ENCODE data around the gene GUCY2C. TPM values are rescaled to one million over a fixed set of nuclear protein-coding genes. Genes with fewer than 3 reads are reported as not detected.
A peak's percentile ranks its signal among the peaks of the same experiment; 100 is the strongest.
"Not testable (repeated sequence)": the region's sequence is repeated elsewhere in the genome, so short reads cannot be mapped to it uniquely, and the experiment has no call there.

The GUCY2C gene
- total RNA-seq, 1 donor: not detected

- DNase-seq (ENCODE audit: low read depth in 2 of 3, low spot score in 2 of 3): no peak
Measured at GRCh38 chr12:14689144-14689543, 7.3 kb downstream of the GUCY2C start.

- not testable (repeated sequence) for DNase-seq (ENCODE audit: low read depth in 2 of 3, low spot score in 2 of 3)
Measured at GRCh38 chr12:14682231-14682630, 14.2 kb downstream of the GUCY2C start.

GRCh38 chr12:14681625-14682024 is 14.8 kb downstream of the GUCY2C start:
- DNase-seq (ENCODE audit: low read depth in 2 of 3, low spot score in 2 of 3): peak in 1 of 3 donors; percentile 14

- peak in 1 of 3 donors; percentile 9 for DNase-seq (ENCODE audit: low read depth in 2 of 3, low spot score in 2 of 3)
Measured at GRCh38 chr12:14681190-14681589, 15.2 kb downstream of the GUCY2C start.

GRCh38 chr12:14678547-14679150 is 17.8 kb downstream of the GUCY2C start:
- no peak for DNase-seq (ENCODE audit: low read depth in 2 of 3, low spot score in 2 of 3)

GRCh38 chr12:14668591-14668990 is 27.8 kb downstream of the GUCY2C start:
- no peak for DNase-seq (ENCODE audit: low read depth in 2 of 3, low spot score in 2 of 3)

GRCh38 chr12:14665354-14666348 is 30.7 kb downstream of the GUCY2C start:
- DNase-seq (ENCODE audit: low read depth in 2 of 3, low spot score in 2 of 3): peak in 1 of 3 donors; percentile 57

GRCh38 chr12:14664434-14665023 is 31.9 kb downstream of the GUCY2C start:
- peak in 2 of 3 donors; percentile 66 to 85 for DNase-seq (ENCODE audit: low read depth in 2 of 3, low spot score in 2 of 3)

- no peak for DNase-seq (ENCODE audit: low read depth in 2 of 3, low spot score in 2 of 3)
Measured at GRCh38 chr12:14663002-14663401, 33.4 kb downstream of the GUCY2C start.

GRCh38 chr12:14656846-14657245 is 39.6 kb downstream of the GUCY2C start:
- no peak for DNase-seq (ENCODE audit: low read depth in 2 of 3, low spot score in 2 of 3)

- DNase-seq (ENCODE audit: low read depth in 2 of 3, low spot score in 2 of 3): no peak
Measured at GRCh38 chr12:14655284-14655683, 41.1 kb downstream of the GUCY2C start.

- no peak for DNase-seq (ENCODE audit: low read depth in 2 of 3, low spot score in 2 of 3)
Measured at GRCh38 chr12:14654842-14655241, 41.6 kb downstream of the GUCY2C start.

GRCh38 chr12:14654416-14654815 is 42.0 kb downstream of the GUCY2C start:
- DNase-seq (ENCODE audit: low read depth in 2 of 3, low spot score in 2 of 3): no peak

GRCh38 chr12:14652483-14652882 is 43.9 kb downstream of the GUCY2C start:
- no peak for DNase-seq (ENCODE audit: low read depth in 2 of 3, low spot score in 2 of 3)

GRCh38 chr12:14651371-14651770 is 45.0 kb downstream of the GUCY2C start:
- DNase-seq (ENCODE audit: low read depth in 2 of 3, low spot score in 2 of 3): no peak

GRCh38 chr12:14650789-14651188 is 45.6 kb downstream of the GUCY2C start:
- DNase-seq (ENCODE audit: low read depth in 2 of 3, low spot score in 2 of 3): no peak

GRCh38 chr12:14647028-14647750 is 49.2 kb downstream of the GUCY2C start:
- DNase-seq (ENCODE audit: low read depth in 2 of 3, low spot score in 2 of 3): no peak

GRCh38 chr12:14643251-14643650 is 53.1 kb downstream of the GUCY2C start:
- peak in 2 of 3 donors; percentile 43 to 74 for DNase-seq (ENCODE audit: low read depth in 2 of 3, low spot score in 2 of 3)

GRCh38 chr12:14638066-14638465 is 58.3 kb downstream of the GUCY2C start:
- no peak for DNase-seq (ENCODE audit: low read depth in 2 of 3, low spot score in 2 of 3)

GRCh38 chr12:14635776-14636175 is 60.6 kb downstream of the GUCY2C start:
- no peak for DNase-seq (ENCODE audit: low read depth in 2 of 3, low spot score in 2 of 3)

- DNase-seq (ENCODE audit: low read depth in 2 of 3, low spot score in 2 of 3): no peak
Measured at GRCh38 chr12:14630793-14631192, 65.6 kb downstream of the GUCY2C start.
